ENCODE data around the gene EIF2S3. TPM values are rescaled to one million over a fixed set of nuclear protein-coding genes. Genes with fewer than 3 reads are reported as not detected.

EIF2S3 gene
- total and polyA plus RNA-seq, 2 of the 8 experiments (the other 6 are each of a cell fraction or from before 2014, with no cell fraction given), result 65.5 to 259 TPM

- TF ChIP-seq ATF3 (IDR thresholded peaks at IDR 0.05; ENCODE audit: insufficient read depth, low read depth, low read length) (no peak), RFX5 (IDR thresholded peaks at IDR 0.05; ENCODE audit: borderline replicate concordance, low read depth, low read length) (no peak), TEAD4 (IDR thresholded peaks at IDR 0.05; ENCODE audit: low read depth, low read length) (no peak), TAF1 (IDR thresholded peaks at IDR 0.05; ENCODE audit: low read depth, low read length) (no peak)
- TF ChIP-seq, protein P1, sequence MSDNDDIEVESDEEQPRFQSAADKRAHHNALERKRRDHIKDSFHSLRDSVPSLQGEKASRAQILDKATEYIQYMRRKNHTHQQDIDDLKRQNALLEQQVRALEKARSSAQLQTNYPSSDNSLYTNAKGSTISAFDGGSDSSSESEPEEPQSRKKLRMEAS (IDR thresholded peaks at IDR 0.05), result no peak
These were observed 70.4 kb downstream of the EIF2S3 start (continued) for GRCh38 chrX:24125028-24125612.

Other genes starting within 250 kb of the EIF2S3 start
- gene APOO, start 147.0 kb upstream of the EIF2S3 start, total RNA-seq (2021; fragmentation: NEBNext Ultra II Directional; extraction: Animal tissue kit (Norgen Biotek cat#: 25700)), result 45.0 and 48.9 TPM in 2 replicates
- 25.7 and 39.7 TPM in 2 replicates for gene APOO, start 147.0 kb upstream of the EIF2S3 start, polyA plus RNA-seq (2011; rRNA removed)
- gene CXorf58, start 146.9 kb upstream of the EIF2S3 start, total RNA-seq (2021; fragmentation: NEBNext Ultra II Directional; extraction: Animal tissue kit (Norgen Biotek cat#: 25700)), result not detected in 2 replicates
- gene CXorf58, start 146.9 kb upstream of the EIF2S3 start, polyA plus RNA-seq (2011; rRNA removed), result 0.05 TPM in 1 of 2 replicates, not detected in the other
- 8.5 and 8.9 TPM in 2 replicates for gene KLHL15, start 27.8 kb upstream of the EIF2S3 start, total RNA-seq (2021; fragmentation: NEBNext Ultra II Directional; extraction: Animal tissue kit (Norgen Biotek cat#: 25700))
- gene KLHL15, start 27.8 kb upstream of the EIF2S3 start, polyA plus RNA-seq (2011; rRNA removed), result 2.2 and 3.7 TPM in 2 replicates
- 22.0 and 24.3 TPM in 2 replicates for gene ZFX, start 94.8 kb downstream of the EIF2S3 start, total RNA-seq (2021; fragmentation: NEBNext Ultra II Directional; extraction: Animal tissue kit (Norgen Biotek cat#: 25700))
- 2.8 and 7.1 TPM in 2 replicates for gene ZFX, start 94.8 kb downstream of the EIF2S3 start, polyA plus RNA-seq (2011; rRNA removed)

All from H1 (cell line).